Astrocyte of the spinal cord (primary cell): ENCODE data around the gene KCNQ1.

Source experiments
- DNase-seq: peaks from one replicate; pipeline ENCODE4 v3.0.0; 2011; ENCODE audit warnings: low read depth, low spot score
- H3K4me3 ChIP-seq: 2 replicates; pipeline ENCODE4 v1.5.1; 2011; ENCODE audit warnings: low read depth, mild to moderate bottlenecking, low read length, moderate library complexity
- CTCF ChIP-seq: IDR thresholded peaks from 2 replicates; pipeline ENCODE4 v1.5.1; 2012; ENCODE audit warnings: low read depth, mild to moderate bottlenecking, low read length, inconsistent platforms
- in situ Hi-C: cut with HindIII; loops from 2 replicates; pipeline ENCODE4 v1.10.0; 2017; ENCODE audit warnings: low sequenced_read_pairs

KCNQ1 gene

GRCh38 chr11:2580571-2581001 is 135.8 kb downstream of the KCNQ1 start:
- no peak for TF ChIP-seq CTCF
- DNase-seq = no peak
- in situ Hi-C loops = no loop called here

GRCh38 chr11:2581151-2581930 is 136.5 kb downstream of the KCNQ1 start:
- in situ Hi-C loops = no loop called here
- H3K4me3 ChIP-seq = no peak overlapping the region
- no peak for TF ChIP-seq CTCF
- no peak for DNase-seq

More at GRCh38 chr11:2580571-2581001, 135.8 kb downstream of the KCNQ1 start:
- H3K4me3 ChIP-seq = no peak overlapping the region

GRCh38 chr11:2581931-2582350 is 137.1 kb downstream of the KCNQ1 start:
- in situ Hi-C loops = no loop called here
- no peak for TF ChIP-seq CTCF
- H3K4me3 ChIP-seq = no peak overlapping the region
- DNase-seq = no peak

GRCh38 chr11:2582351-2582945 is 137.6 kb downstream of the KCNQ1 start:
- in situ Hi-C loops = no loop called here
- DNase-seq = peak; percentile 41
- H3K4me3 ChIP-seq = no peak overlapping the region
- TF ChIP-seq CTCF = no peak

GRCh38 chr11:2582946-2583604 is 138.3 kb downstream of the KCNQ1 start:
- no peak for DNase-seq

More at GRCh38 chr11:2582946-2583604, 138.3 kb downstream of the KCNQ1 start:
- H3K4me3 ChIP-seq = no peak overlapping the region
- TF ChIP-seq CTCF = no peak
- in situ Hi-C loops = no loop called here
